K562 (cell line): Measurements from ENCODE around the gene SVEP1. TPM values are rescaled to one million over a fixed set of nuclear protein-coding genes. Genes with fewer than 3 reads are reported as not detected.

Experiments
- ATAC-seq: fragments of 200-7000 bp; cut with Tn5 transposase; 3 replicates; pipeline ENCODE4 v1.9.1; 2020; ENCODE audit warnings: moderate library complexity
- BruUV-seq: library from RNA; stranded (reverse); fragments of 400-500 nt; replicated peaks from 2 replicates; lab custom pipeline; 2021; lab: Mats Ljungman, UMichigan
- CTCF ChIA-PET: fragments of 300-600 bp; formaldehyde crosslinking; extraction: SDS; loops from one replicate; lab custom pipeline; 2021; ENCODE audit warnings: low intra/inter-chr PET ratio; lab: Yijun Ruan, JAX
- POLR2A ChIA-PET: fragments of 300-600, 350-650 bp; sonication (Branson Sonifier 250); formaldehyde crosslinking; extraction: SDS; loops from one replicate; lab custom pipeline; 2021; ENCODE audit warnings: antibody characterized with exemption, inconsistent platforms; lab: Yijun Ruan, JAX
- DNase-seq, 4 experiments: peaks; one replicate each; pipeline versions ENCODE4 v3.0.0 to v3.0.0-alpha.2; 2011 to 2018; ENCODE audit warnings: low spot score in 3 of 4, mixed read lengths in 3 of 4; ENCODE audit errors: extremely low read depth in 1 of 4
- FAIRE-seq: peaks from 2 replicates; lab custom pipeline; 2011; peaks lifted over from hg19 to GRCh38; lab: Jason Lieb, UNC
- H2AFZ ChIP-seq: 2 replicates; pipeline ENCODE4 v1.6.0; 2011; ENCODE audit warnings: low read depth, low read length, control low read depth, inconsistent platforms
- H3K27ac ChIP-seq: fragments of 200-600 bp; 3 replicates; pipeline ENCODE4 v1.8.0; 2011; ENCODE audit warnings: low read depth, mild to moderate bottlenecking, control low read depth, inconsistent platforms, low read length, moderate library complexity, mixed read lengths; ENCODE audit errors: extremely low read depth
- H3K27me3 ChIP-seq, 2 experiments: fragments of 300-600 bp in 1 of 2; 2 replicates in 1 of 2; 3 replicates in 1 of 2; pipeline versions ENCODE4 v1.6.0 to v1.8.0; 2011; ENCODE audit warnings: inconsistent platforms in 2 of 2, low read length in 2 of 2, mild to moderate bottlenecking in 1 of 2, mixed read lengths in 1 of 2, moderate library complexity in 1 of 2; ENCODE audit not compliant: control insufficient read depth in 2 of 2, insufficient read depth in 2 of 2
- H3K36me3 ChIP-seq: fragments of 300-600 bp; 3 replicates; pipeline ENCODE4 v1.8.0; 2011; ENCODE audit warnings: mild to moderate bottlenecking, low read length, inconsistent platforms; ENCODE audit not compliant: control insufficient read depth, insufficient read depth
- H3K4me1 ChIP-seq, 2 experiments: fragments of 200-600 bp in 1 of 2; replicated peaks in 1 of 2; 2 replicates in 1 of 2; 3 replicates in 1 of 2; pipeline versions ENCODE4 v1.5.1 to v1.8.0; 2011; ENCODE audit warnings: inconsistent platforms in 2 of 2, low read length in 2 of 2, mild to moderate bottlenecking in 1 of 2, mixed read lengths in 1 of 2, moderate library complexity in 1 of 2; ENCODE audit not compliant: control insufficient read depth in 2 of 2, insufficient read depth in 2 of 2
- H3K4me2 ChIP-seq: 2 replicates; pipeline ENCODE4 v1.6.1; 2011; ENCODE audit warnings: low read length, control low read depth, inconsistent platforms, mixed read lengths; ENCODE audit not compliant: insufficient read depth
- H3K4me3 ChIP-seq: fragments of 200-600 bp; sonication (generic), shearing (Covaris generic); 2 replicates; pipeline ENCODE4 v1.5.1; 2016; ENCODE audit warnings: control low read depth, inconsistent platforms
- H3K79me2 ChIP-seq: fragments of 200-600 bp; 3 replicates; pipeline ENCODE4 v1.8.0; 2011; ENCODE audit warnings: low read length, inconsistent platforms; ENCODE audit not compliant: control insufficient read depth, insufficient read depth
- H3K9ac ChIP-seq, 2 experiments: 2 replicates each; pipeline versions ENCODE4 v1.6.0 to v1.6.1; 2011; ENCODE audit warnings: low read depth in 2 of 2, low read length in 2 of 2, control low read depth in 1 of 2, inconsistent platforms in 1 of 2, mild to moderate bottlenecking in 1 of 2, mixed read lengths in 1 of 2; ENCODE audit not compliant: insufficient read depth in 1 of 2
- H3K9me1 ChIP-seq: one replicate; pipeline ENCODE4 v1.6.0; 2011; ENCODE audit warnings: inconsistent platforms, mild to moderate bottlenecking, low read length, moderate library complexity; ENCODE audit not compliant: control insufficient read depth, insufficient read depth
- H3K9me3 ChIP-seq: replicated peaks from 2 replicates; pipeline ENCODE4 v1.5.1; 2011; ENCODE audit warnings: low read depth, low read length, inconsistent platforms; ENCODE audit not compliant: control insufficient read depth, insufficient read depth
- H4K20me1 ChIP-seq: replicated peaks from 2 replicates; pipeline ENCODE4 v1.6.1; 2011; ENCODE audit warnings: low read length, inconsistent platforms, mixed read lengths; ENCODE audit not compliant: control insufficient read depth, insufficient read depth
- DPF2 ChIP-seq: fragments of 450-650 bp; IDR thresholded peaks from 2 replicates; pipeline ENCODE4 v1.6.1; 2016
- FOSL1 ChIP-seq: fragments of 200-800 bp; sonication (Bioruptor generic); conservative IDR thresholded peaks from 2 replicates; pipeline ENCODE4 v1.6.1; 2016; ENCODE audit warnings: missing genetic modification characterization, missing compliant biosample characterization
- GTF2A2 ChIP-seq: IDR thresholded peaks from 2 replicates; pipeline ENCODE4 v1.6.1; 2016; ENCODE audit warnings: mild to moderate bottlenecking, missing genetic modification characterization, missing compliant biosample characterization
- JUNB ChIP-seq: fragments of 450-650 bp; formaldehyde crosslinking; conservative IDR thresholded peaks from 2 replicates; pipeline ENCODE4 v1.4.0; 2020; ENCODE audit warnings: mild to moderate bottlenecking
- MBD1 ChIP-seq: fragments of 250-450 bp; sonication (Bioruptor Pico); IDR thresholded peaks from 2 replicates; pipeline ENCODE4 v1.8.0; 2022; ENCODE audit warnings: inconsistent platforms
- XRCC3 ChIP-seq: fragments of 450-650 bp; IDR thresholded peaks from 2 replicates; pipeline ENCODE4 v1.6.1; 2017; ENCODE audit warnings: mild to moderate bottlenecking, moderate library complexity
- ZKSCAN3 ChIP-seq: fragments of 250-450 bp; sonication (Bioruptor Pico); IDR thresholded peaks from 2 replicates; pipeline ENCODE4 v1.4.0; 2020
- ZNF740 ChIP-seq, 3 experiments: fragments of 200-800 bp in 1 of 3; sonication (Bioruptor generic) in 1 of 3; sonication (generic) in 1 of 3; formaldehyde crosslinking in 1 of 3; IDR thresholded peaks; 2 replicates each; pipeline versions ENCODE4 v1.6.1 to v1.8.0; 2016 to 2022; ENCODE audit warnings: mild to moderate bottlenecking in 2 of 3, missing compliant biosample characterization in 2 of 3, missing genetic modification characterization in 2 of 3, missing genetic modification reagents in 1 of 3
- WGBS: fragments of 100-300 bp; shearing (Covaris generic); methylation state at CpG from one replicate; pipeline ENCODE4 v1.1.6; 2016; ENCODE audit warnings: low coverage, mixed read lengths; ENCODE audit not compliant: insufficient coverage; ENCODE audit errors: missing lambda C conversion rate; 5-methylcytosine and 5-hydroxymethylcytosine counted together
- in situ Hi-C: fragments of 300-500 bp; cut with MboI; formaldehyde crosslinking; loops from 4 replicates; pipeline ENCODE4 v1.15.0; 2018; ENCODE audit warnings: inconsistent platforms, mixed read lengths
- intact Hi-C: fragments of 100-400 bp; cut with micrococcal nuclease; formaldehyde crosslinking; loops from 2 replicates; pipeline ENCODE4 v1.14.2; 2022
- polyA plus RNA-seq, 8 experiments: library from polyadenylated mRNA; depleted of rRNA in 4 of 8; stranded (reverse) in 5 of 8; unstranded in 3 of 8; fragments of >200 nt; fragmentation: Nextera tagmentation in 2 of 8; fragmentation: Illumina TruSeq in 1 of 8; extraction: Ambion mirVana in 2 of 8; extraction: Trizol in 1 of 8; gene quantifications; 2 replicates each; pipeline versions ENCODE4 v1.2.1 to v1.2.3, GENCODE V29; 2011 to 2014; ENCODE audit warnings: inconsistent platforms in 1 of 8, missing spikeins in 1 of 8
- total RNA-seq, 7 experiments: library from RNA; depleted of rRNA in 6 of 7; stranded (reverse); fragments of >200 nt in 6 of 7; fragmentation: Illumina TruSeq in 2 of 7; extraction: Trizol in 2 of 7; gene quantifications; 2 replicates each; pipeline versions ENCODE4 v1.2.1 to v1.2.3, GENCODE V29; 2011 to 2021; ENCODE audit warnings: low replicate concordance in 1 of 7

Gene SVEP1
- total and polyA plus RNA-seq, 9 of the 15 experiments (the other 6 are each of a cell fraction or from before 2014, with no cell fraction given) = 0.20 to 0.84 (median 0.43) TPM

GRCh38 chr9:110440796-110441195 lies 138.7 kb downstream of the SVEP1 start:
- no peak overlapping the region for H3K9ac ChIP-seq
- POLR2A ChIA-PET = no interaction called here
- H3K9me3 ChIP-seq = no peaks in the 10 kb centered on the region
- no peak for TF ChIP-seq XRCC3
- TF ChIP-seq GTF2A2 = no peak
- no peak for TF ChIP-seq ZKSCAN3 (CRISPR knock-in tag)
- no peak for TF ChIP-seq MBD1 (CRISPR knock-in tag)
- no peak for TF ChIP-seq FOSL1 (tag)
- no peak for TF ChIP-seq JUNB (CRISPR knock-in tag)
- TF ChIP-seq DPF2 = no peak
- no peak for TF ChIP-seq ZNF740 (CRISPR knock-in tag; IDR thresholded peaks at IDR 0.05)
- TF ChIP-seq ZNF740 (tag; IDR thresholded peaks at IDR 0.05) = no peak
- H3K27ac ChIP-seq = no peak overlapping the region
- no peaks in the 10 kb centered on the region for H3K9me1 ChIP-seq
- CTCF ChIA-PET = no interaction called here
- intact Hi-C loops (no loop called here), in situ Hi-C loops (no loop called here)
- BruUV-seq = no TSS peak
- no peaks in the 10 kb centered on the region for H4K20me1 ChIP-seq
- no peak for FAIRE-seq
- no peak for ATAC-seq
- WGBS = 0% methylated on average over 3 of the region's 3 CpGs
- H3K27me3 ChIP-seq = peaks cover 2 to 5% of the 10 kb centered on the region in 2 experiments; a peak in 2 of 5 replicates
- DNase-seq = no peak
- H3K79me2 ChIP-seq = no peaks in the 10 kb centered on the region
- H3K4me2 ChIP-seq = no peak overlapping the region
- no peaks in the 10 kb centered on the region; a peak in 1 of 5 replicates for H3K4me1 ChIP-seq
- no peaks in the 10 kb centered on the region for H3K36me3 ChIP-seq
- H3K4me3 ChIP-seq = no peak overlapping the region
- no peak overlapping the region for H2AFZ ChIP-seq
